Fibroblast of gingiva (primary cell): Measurements from ENCODE around the gene CFAP61.
A peak's percentile ranks its signal among the peaks of the same experiment; 100 is the strongest.
"Not testable (repeated sequence)": the region's sequence is repeated elsewhere in the genome, so short reads cannot be mapped to it uniquely, and the experiment has no call there.

Experiments used
- DNase-seq: peaks from one replicate; pipeline ENCODE4 v3.0.0-alpha.2; 2011; ENCODE audit warnings: low read depth

CFAP61 gene

DNA sequence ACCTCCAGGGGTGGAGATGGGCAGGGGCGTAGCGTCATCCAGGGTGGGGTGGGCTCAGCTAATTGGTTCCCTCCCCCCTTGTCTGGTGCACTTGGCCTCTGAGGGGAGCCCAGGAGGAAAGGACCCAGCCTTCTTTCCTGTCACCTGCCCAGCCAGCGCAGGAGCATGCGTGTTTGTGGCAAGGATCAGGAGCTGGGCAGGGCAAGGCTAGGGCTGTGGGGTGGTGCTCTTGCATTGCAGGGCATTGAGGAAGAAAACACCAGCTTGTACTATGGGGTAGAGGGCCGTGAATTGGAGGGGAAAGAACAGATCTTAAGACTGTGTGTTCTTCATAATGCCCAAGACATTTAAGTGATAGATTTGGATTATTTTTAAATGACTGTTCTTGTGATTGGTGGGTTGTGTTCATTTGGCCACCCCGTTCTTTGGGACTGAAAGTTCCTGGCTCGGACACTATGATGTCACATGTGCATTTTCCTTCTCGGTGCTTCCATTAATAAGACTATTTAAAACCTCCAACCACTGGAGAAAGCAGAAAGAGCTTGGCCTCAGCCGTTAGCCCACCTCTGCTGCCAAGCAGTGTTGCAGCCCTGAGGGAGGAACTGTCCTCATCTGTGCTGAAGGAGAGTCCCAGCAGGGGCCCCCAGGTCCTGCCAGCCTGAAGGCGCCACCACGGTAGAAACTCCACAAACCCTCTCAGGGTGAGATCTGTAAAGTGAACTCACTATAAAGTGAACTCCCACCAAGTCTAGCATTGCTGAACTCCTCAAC, 179.4 kb downstream of the CFAP61 start:
- DNase-seq, result no peak

DNA sequence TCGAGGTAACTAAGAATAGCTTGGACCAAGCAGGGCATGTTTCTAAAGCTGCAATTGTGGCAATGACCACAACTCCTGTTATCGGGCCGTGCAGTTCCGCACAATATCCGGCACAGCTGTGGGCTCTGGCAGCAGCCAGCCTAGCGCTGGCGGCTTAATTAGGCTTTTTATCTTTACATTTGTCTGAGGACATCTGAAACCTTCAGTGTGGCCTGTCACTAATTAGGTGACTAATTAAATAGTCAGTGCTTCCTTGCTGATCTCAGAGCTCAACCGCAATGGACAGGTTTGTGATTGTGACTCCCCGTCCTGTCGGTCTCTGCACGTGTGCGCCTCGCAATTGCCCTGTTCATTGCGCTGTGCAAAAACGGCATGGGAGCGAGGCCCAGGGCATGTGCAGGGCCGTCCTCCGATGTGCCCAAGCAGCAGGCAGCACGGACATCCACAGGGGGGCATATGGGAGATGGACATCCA, 180.7 kb downstream of the CFAP61 start:
- no peak for DNase-seq

DNA sequence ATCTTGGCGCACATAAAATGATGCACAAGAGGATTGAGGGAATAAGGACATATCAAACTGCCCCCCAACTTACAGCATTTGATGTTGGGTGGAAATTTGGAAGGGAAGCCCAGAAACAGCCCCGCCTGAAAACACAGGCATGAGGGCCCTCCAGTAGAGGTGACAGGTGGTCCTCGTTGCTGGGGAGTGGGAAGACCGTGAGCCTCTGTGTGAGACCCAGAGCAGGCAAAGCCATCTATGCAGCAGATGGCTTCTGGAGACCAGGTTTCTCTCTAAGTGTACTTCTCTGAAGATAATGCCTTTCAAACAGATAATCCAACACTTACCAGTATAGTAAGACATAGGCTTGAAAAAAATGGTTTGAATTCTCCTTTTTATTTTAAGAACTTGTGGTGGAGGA, 183.3 kb downstream of the CFAP61 start:
- DNase-seq, result no peak

DNA sequence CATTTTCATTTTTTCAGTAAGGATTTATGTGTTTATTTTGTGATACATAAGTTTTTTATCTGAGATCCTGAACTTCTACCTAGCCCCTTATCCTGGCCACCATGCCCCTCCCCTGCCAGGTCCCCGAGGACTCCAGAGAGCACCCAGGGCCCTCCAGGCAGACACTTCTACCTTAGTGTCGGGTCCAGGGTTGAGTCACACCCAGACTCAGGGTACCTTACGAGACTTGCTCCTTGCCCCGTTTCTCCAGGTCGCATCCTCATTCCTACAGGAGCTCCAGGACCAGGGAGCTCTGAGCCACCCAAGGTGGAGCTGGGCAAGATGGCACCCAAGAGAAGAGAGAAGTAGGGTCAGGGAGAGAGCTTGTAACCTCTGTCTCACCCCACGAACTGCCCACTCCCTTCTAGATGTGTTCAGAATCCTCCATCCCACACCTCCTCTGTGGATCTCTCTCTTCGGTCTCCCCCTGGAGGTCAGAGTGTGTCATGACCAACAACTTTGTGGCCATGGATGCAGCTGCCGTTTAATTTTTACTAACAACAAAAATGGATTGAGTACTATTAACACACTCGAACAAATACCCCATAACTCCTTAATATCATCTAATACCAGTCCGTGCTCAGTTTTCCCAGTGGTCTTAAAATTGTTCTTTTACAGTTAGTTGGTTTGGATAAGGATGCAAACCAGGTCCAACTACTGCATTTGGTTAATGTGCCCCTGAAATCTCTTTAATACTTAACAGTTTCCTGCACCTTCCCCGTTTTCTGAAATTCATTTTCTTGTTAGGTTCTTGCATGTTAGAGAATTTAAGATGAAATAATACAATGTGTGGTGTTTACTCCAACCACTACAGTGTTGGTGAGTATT, 185.0 kb downstream of the CFAP61 start:
- peak; percentile 17 for DNase-seq

DNA sequence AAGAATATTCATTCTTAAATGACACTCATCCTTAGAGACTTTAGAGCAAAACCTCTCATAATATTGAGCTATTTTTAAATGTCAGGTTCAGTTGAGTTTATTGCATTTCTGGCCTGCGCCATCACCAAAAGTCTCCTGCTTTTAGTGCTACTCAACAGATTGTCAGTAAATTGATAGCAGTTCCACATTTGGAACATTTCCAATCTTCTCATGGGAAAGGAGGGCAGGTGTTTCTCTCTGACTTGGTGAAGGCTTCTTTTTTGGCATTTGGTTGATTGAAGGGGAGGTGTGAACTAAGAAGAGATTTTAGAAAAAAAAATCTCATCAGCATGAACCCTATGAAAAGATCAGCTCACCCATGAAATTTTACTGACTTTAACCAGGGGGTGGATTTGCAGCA, 189.6 kb downstream of the CFAP61 start:
- DNase-seq, result no peak

DNA sequence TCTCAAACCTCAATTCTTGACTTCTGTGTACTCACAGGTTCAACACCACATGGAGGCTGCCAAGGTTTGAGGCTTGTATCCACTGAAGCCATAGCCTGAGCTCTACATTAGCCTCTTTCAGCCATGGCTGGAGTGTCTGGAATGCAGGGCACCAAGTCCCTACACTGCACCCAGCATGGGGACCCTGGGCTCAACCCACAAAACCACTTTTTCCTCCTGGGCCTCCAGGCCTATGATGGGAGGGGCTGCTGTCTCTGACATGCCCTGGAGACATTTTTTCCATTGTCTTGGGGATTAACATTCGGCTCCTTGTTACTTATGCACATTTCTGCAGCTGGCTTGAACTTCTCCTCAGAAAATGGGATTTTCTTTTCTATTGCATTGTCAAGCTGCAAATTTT, 192.1 kb downstream of the CFAP61 start:
- not testable (repeated sequence) for DNase-seq

DNA sequence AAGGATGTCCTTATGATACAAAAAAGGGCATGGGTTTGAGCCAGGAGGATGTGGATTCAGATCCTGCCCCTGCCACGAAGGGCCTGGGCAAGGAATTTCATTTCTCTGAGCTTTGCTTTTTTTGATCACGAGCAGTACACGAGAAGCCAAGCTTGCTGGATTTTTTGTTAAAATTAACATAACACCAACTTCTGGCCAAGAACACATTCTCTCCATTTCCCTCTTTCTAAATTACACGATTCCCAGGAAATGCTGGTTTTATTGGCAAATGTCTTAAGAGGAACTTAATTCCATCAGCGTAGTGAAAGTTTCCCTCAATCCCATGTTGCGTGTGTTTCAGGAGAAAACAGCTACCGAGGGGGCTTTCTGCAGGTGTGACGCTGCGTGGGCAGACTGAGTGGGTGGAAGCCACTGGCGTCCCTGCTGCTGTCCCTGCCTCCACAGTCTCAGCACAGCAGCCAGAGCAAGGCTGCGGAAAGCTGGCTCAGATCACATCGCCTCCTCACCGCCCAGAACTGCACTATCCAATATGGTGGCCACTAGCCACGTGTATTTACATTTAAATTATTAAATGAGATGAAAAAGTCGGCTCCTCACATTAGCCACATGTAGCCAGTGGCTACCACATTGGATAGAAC, 194.8 kb downstream of the CFAP61 start:
- DNase-seq, result no peak

DNA sequence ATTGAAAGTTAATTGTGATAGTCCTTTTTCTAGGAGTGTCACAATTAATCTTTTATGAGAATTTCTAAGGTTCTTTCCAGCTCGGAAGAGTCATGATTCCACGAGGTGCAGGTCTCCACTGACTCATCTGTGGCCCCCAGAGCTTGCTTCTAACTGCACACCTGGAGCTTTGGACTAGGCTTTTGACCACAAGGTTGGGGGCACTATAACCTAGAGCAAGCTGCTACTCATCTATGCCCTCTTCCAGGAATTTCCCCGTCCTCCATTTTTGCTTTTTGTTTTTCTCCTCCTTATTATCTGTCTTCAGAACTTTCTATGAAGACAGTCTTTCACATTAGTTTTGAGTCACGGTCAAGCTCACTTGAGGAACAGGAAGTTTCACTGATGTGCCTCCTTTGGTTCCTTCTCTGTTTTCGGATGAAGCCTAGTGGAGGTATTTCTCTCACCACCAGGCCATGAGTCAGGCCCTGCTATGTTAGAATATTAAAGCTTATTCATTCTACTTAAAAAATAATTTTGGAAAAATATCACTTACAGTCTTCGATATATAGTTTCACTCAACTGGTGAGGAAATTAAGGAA, 196.4 kb downstream of the CFAP61 start:
- no peak for DNase-seq

DNA sequence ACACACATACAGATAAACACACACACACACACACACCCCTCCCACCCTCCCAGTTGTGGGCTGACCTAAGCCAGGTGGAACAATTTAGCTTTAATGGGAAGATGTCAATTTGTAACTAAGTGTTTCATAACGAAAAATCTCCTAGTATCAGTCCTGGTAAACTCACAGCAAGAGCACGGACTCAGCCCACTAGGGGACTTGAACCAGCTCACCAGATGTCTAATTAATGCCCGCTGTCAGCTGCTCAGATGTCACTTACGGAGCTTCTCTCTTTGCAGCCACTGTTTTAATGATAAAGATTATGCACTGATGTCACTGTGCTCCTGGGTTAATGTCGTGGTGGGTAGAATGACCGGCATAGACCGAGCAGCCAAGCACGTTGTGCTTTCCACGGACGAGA, 199.0 kb downstream of the CFAP61 start:
- DNase-seq, result no peak

DNA sequence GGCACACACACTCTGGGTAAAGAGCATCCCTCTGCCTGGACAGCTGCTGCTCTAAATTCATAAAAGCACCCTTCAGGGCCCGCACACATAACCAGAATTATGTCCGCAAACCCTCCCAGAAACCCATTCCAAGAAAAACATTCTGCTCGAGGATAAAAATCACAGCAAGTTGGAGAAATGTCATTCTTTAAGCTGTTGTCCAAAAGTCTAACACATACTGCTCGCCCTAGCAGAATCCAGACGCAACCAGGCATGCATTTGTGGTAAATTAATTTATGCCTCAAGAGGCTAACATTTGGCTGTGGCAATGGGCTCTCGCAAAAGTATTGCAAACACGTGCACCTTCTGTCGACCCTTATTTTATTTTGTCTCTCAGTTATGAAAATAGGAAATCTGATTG, 199.5 kb downstream of the CFAP61 start:
- no peak for DNase-seq

DNA sequence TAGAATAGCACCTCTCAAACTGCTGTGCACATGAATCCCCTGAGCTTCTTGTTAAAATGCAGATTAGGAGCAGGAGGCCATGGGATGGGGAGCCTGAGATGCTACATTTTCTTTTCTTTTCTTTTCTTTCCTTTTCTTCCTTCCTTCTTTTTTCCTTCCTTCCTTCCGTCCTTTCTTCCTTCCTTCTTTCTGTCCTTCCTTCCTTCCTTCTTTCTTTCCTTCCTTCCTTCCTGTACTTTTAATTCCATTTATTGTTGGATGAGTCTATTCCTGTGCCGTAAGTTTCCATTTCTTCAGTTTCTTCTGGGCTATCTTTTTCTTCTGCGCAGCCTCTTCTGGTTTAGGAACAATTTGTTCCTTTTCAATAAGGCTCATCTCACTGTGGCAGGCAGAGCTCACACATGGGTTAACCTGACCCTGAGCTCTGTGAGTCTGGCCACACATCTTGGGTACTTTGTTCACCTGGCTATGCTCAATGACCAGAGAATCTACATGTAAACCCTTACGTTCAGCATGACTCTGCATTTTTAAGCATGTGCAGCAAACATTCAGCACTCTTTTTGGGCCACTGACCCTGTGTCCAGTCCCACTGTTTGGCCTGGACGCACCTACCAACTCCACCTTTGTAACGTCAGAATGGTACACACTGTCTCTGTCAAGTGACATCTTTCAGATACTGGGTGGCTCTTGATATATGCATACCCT, 200.9 kb downstream of the CFAP61 start:
- DNase-seq, result no peak

DNA sequence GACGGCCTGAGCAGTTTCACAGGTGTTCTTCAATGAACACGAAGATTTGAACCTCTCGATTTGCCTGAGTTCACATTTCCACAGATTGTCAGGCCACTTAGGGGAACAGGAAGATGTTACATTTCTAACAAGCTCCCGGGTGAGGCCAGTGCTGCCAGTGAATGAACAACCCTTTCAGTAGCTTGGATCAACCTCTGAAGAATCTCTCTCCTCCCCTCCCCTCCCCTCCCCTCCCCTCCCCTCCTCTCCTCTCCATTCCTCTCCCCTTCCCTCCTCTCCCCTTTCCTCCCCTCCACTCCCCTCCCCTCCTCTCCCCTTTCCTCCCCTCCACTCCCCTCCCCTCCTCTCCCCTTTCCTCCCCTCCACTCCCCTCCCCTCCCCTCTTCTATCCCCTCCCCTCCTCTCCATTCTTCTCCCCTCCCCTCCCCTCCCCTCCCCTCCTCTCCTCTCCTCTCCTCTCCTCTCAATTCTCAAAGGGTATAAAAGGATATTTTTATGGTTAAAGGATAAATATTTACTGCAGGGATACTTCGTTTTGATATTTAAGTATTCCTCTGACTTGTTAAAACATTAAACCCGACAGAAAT, 201.5 kb downstream of the CFAP61 start:
- no peak for DNase-seq

DNA sequence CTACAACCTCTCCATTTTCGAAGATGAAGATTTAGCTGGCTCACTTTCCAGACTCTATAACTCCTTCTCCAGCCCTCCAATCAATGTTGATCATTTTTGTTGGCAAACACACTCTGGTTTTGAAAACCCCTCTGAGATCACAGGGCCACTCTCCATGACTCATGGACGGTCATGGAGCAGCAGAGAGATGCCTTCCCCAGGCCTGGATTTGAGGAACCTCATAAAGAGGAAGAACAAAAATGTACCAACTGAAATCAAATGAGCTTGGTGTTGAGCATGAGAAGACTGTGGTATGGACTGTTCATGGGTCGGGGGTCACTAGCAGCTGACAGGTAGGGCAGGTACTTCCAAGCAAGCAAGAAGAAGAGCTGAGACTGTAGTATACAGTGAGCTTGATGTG, 202.8 kb downstream of the CFAP61 start:
- no peak for DNase-seq

DNA sequence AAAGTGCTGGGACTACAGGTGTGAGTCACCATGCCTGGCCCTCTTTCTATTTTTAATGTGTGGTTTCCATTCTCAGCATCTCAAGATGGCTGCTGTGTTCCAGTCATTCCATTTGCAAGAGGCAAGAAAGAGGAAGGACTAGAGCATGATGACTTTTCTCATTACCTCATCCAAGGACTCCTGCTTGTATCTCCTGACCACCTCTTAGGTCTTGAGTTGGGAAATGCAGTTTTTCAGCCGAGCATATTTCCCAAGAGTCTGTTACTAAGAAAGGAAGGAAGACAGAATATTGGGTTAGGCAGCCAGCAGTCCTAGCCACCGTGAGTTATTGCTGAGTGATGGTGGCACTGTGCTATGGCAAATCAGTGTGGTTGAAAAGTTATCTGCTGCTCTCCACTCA, 207.2 kb downstream of the CFAP61 start:
- DNase-seq, result no peak

DNA sequence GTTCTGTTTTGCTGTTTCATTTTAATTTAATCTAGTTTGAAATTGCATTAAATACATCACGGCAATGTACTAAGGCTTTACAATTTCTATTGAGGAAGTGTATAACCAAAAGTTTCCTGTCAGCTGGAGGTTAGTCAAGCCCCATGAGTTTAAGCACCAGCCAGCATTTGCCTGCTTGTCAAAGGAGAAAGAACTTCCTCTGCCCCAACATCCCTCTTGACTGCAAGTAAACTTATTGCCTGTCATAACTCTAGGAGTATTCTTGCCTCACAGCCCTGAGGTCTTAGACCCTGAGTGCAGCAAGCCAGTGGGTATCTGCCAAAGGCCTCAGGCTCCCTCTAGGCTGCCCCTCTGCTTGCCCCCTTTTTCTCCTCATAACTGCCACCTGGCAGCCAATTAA, 208.8 kb downstream of the CFAP61 start:
- DNase-seq, result no peak

DNA sequence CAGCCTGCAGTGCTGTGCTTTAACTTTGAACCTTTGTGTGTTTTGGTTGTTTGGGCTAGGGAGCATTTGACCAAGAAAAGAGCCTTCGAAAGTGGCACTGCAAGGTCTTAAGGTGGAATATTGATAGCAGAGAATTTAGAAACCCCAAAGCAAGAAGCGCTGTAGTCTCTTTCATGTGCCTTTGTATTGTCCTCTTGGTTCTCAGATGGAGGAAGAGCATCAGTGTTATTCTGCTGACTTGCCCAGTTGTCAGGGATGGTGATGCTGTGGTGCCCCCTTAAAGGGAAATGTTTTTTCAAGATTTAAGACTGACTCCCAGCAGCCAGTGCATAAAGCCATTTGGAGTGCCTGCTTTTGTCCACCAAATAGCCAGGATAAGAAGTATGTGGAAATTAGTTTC, 212.9 kb downstream of the CFAP61 start:
- no peak for DNase-seq

DNA sequence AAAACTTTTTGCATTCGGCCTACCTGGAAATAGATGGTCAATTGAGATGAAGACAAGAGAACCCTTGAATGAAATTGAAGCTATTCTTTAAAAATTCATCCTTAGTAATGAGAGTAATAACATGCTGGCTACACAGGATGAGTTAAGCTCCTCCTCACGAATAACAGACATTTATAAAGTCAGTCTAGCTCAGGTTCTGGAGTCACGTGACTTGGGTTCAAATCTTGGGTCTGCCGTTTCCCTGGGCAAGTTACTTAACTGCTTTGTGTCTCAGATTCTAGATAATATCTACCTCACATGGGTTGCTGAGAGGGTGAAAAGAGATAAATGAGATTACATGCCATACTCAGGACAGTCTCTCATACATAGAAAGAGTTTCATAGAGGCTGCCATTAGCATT, 214.2 kb downstream of the CFAP61 start:
- no peak for DNase-seq

DNA sequence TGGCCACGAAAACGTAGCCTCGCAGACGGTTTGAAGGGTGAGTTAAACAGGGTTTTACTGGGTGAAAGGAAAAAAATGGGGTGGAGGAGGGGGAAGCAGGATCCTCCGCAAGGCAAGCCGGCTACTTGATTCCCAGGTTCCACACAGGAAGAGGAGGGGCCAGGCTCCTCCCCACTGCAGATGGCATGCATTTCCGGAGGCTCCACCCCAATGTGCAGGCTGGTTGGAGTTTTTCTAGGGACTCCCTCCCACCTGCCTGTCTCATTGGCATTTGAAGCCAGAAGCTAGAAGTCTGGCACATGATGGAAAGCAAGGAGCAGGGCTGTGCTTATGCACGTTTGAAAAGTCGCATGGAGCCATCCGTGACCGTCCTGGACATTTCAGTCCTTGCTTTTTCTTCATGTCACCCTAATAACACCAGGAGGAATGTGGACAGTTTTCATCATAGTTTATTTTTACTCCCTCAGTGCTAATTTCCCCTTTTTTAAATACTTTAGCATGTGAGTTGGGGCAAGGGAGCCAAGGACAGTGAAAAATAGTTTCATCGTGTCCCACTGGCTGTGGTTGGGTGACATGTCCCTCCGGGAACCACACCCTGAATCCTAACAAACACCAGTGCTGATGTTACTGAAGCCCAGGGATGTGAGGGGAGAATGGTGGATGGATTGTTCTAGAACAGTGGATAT, 215.5 kb downstream of the CFAP61 start:
- DNase-seq, result no peak

DNA sequence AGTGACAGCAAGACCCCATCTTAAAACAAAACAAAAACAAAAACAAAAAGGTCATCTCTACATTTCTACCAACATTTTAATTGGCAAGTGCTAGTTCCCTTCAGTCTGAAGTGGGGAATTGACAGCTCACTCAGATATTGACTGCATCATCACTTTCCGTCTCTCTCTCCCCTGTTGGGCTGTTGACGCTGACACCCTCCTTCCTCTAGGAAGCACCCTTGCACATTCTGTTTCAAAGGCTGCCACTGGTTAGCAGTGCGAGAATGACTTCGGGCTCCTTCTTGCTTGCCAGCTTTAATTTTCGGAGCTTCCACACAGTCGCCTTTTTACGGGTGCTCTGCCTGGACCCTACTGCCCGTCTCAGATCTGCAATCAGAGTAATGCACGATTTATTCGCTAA, 218.9 kb downstream of the CFAP61 start:
- DNase-seq, result no peak

DNA sequence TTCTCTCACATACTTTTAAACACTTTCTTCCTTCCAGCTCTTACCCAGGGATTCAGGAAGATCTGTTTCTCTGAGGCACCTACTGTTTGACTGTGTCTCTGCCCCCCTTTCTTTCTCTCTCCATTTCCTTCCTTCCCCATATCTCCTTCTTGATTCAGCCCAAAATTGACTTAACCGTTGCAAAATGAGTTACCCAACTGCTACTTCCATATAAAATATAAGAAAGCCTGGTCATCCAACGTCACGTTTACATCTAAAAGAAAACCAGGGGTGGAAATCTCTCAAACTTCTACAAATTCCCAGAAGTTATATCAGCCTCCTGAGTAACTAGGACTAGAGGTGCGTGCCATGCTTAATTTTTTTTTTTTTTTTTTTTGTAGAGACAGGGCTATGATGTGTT, 220.4 kb downstream of the CFAP61 start:
- DNase-seq, result no peak

DNA sequence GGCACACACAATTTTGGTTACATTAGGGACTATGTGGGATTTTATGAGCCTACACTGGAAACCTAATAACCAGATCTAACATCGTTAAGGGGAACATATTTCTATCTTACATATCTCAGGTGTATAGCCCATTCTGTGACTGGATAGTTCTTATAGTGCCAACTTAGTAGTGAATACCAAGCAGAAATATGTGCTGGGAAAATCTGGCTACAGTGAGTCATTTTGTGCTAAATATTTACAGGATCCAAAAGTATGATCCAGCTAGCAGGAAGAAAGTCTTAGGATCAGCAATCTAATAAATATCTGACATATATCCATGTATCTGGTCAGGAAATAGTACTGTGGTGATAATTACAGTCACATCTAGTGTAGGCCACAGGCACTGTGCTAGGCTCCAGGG, 221.0 kb downstream of the CFAP61 start:
- DNase-seq, result no peak
